ENCODE results near the gene KLK15. TPM values are rescaled to one million over a fixed set of nuclear protein-coding genes. Genes with fewer than 3 reads are reported as not detected.
"Not testable (repeated sequence)": the region's sequence is repeated elsewhere in the genome, so short reads cannot be mapped to it uniquely, and the experiment has no call there.

Gene KLK15
- total RNA-seq, 1 donor from 2014 or later: not detected

DNA sequence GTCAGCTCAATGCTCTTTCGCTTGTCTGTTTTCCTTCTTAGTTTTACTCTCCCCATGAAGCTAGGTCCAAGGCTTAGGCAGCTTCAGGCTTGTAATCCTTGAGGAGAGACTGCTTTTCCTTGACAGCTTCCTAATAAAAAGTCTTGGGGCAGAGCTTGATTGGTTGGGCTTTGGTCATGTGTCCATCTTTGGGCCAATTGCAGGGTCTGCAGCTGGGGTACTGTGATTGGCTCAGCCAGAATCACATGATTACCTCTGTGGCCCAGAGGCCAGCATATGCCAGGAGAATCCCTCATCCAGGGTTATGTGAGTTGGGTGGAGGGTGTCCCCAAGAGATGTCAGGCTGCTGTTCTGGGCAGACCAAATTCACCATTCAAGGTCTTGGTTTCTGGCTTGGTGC, 17.9 kb downstream of the KLK15 start:
- no peak overlapping the region for H3K4me3 Mint-ChIP-seq (ENCODE audit: low read depth)
- H3K9me3 Mint-ChIP-seq (ENCODE audit: low read depth): peaks cover 2% of the 10 kb centered on the region
- TF ChIP-seq, protein P1, sequence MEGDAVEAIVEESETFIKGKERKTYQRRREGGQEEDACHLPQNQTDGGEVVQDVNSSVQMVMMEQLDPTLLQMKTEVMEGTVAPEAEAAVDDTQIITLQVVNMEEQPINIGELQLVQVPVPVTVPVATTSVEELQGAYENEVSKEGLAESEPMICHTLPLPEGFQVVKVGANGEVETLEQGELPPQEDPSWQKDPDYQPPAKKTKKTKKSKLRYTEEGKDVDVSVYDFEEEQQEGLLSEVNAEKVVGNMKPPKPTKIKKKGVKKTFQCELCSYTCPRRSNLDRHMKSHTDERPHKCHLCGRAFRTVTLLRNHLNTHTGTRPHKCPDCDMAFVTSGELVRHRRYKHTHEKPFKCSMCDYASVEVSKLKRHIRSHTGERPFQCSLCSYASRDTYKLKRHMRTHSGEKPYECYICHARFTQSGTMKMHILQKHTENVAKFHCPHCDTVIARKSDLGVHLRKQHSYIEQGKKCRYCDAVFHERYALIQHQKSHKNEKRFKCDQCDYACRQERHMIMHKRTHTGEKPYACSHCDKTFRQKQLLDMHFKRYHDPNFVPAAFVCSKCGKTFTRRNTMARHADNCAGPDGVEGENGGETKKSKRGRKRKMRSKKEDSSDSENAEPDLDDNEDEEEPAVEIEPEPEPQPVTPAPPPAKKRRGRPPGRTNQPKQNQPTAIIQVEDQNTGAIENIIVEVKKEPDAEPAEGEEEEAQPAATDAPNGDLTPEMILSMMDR (IDR thresholded peaks at IDR 0.05; ENCODE audit: unreplicated experiment): no peak
- peaks cover 3% of the 10 kb centered on the region for H3K4me1 Mint-ChIP-seq (ENCODE audit: low read depth)
- H3K27me3 Mint-ChIP-seq: peaks cover 87% of the 10 kb centered on the region
- no peak for DNase-seq (ENCODE audit: low spot score, unreplicated experiment)
- no peak overlapping the region for H3K27ac Mint-ChIP-seq
- no peaks in the 10 kb centered on the region for H3K36me3 Mint-ChIP-seq (ENCODE audit: insufficient read depth)

DNA sequence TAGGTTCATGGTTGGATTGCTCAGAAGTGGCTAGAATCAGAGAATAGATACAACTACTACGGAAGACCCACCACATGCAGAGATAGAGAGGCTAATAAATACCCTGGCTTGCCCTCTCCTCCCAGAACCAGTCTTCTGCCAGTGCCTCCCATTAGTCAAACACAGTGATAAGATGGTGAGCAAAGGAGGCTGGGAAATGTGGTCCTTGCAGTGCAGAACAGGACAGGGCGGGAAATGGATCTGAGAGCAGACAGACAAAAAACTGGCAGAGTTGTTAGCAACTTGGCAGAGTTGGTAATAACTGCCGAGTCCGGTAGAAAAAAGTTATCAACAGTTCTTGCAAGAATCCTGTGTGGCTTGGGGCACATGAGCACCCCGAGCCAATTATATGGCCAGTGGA, 18.5 kb downstream of the KLK15 start:
- TF ChIP-seq, protein P1 (IDR thresholded peaks at IDR 0.05; ENCODE audit: unreplicated experiment): no peak
- DNase-seq (ENCODE audit: low spot score, unreplicated experiment): no peak
- H3K9me3 Mint-ChIP-seq (ENCODE audit: low read depth): peaks cover 4% of the 10 kb centered on the region
- H3K4me3 Mint-ChIP-seq (ENCODE audit: low read depth): no peak overlapping the region
- H3K4me1 Mint-ChIP-seq (ENCODE audit: low read depth): no peaks in the 10 kb centered on the region
- H3K27ac Mint-ChIP-seq: no peak overlapping the region
- H3K27me3 Mint-ChIP-seq: peaks cover 85% of the 10 kb centered on the region
- H3K36me3 Mint-ChIP-seq (ENCODE audit: insufficient read depth): no peaks in the 10 kb centered on the region

- no peaks in the 10 kb centered on the region for H3K36me3 Mint-ChIP-seq (ENCODE audit: insufficient read depth)
- H3K9me3 Mint-ChIP-seq (ENCODE audit: low read depth): peaks cover 4% of the 10 kb centered on the region
- TF ChIP-seq, protein P1 (IDR thresholded peaks at IDR 0.05; ENCODE audit: unreplicated experiment): no peak
- peaks cover 78% of the 10 kb centered on the region for H3K27me3 Mint-ChIP-seq
- no peak overlapping the region for H3K27ac Mint-ChIP-seq
- H3K4me1 Mint-ChIP-seq (ENCODE audit: low read depth): no peaks in the 10 kb centered on the region
- H3K4me3 Mint-ChIP-seq (ENCODE audit: low read depth): no peak overlapping the region
- DNase-seq (ENCODE audit: low spot score, unreplicated experiment): no peak
Measured at GRCh38 chr19:50812474-50812873, 20.9 kb downstream of the KLK15 start.

DNA sequence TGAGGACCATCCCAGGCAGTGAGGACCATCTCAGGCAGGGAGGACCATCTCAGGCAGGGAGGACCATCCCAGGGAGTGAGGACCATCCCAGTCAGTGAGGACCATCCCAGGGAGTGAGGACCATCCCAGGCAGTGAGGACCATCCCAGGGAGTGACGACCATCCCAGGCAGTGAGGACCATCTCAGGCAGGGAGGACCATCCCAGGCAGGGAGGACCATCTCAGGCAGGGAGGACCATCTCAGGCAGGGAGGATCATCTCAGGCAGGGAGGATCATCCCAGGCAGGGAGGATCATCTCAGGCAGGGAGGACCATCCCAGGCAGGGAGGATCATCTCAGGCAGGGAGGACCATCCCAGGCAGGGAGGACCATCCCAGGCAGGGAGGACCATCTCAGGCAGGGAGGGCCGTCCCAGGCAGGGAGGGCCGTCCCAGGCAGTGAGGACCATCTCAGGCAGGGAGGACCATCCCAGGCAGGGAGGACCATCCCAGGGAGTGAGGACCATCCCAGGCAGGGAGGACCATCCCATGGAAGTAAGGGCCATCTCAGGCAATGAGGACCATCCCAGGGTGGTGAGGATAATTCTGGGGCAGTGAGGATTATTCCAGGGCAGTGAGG, 21.6 kb downstream of the KLK15 start:
- H3K27me3 Mint-ChIP-seq: peaks cover 73% of the 10 kb centered on the region
- H3K4me3 Mint-ChIP-seq (ENCODE audit: low read depth); H3K4me1 Mint-ChIP-seq (ENCODE audit: low read depth); H3K27ac Mint-ChIP-seq; H3K36me3 Mint-ChIP-seq (ENCODE audit: insufficient read depth); H3K9me3 Mint-ChIP-seq (ENCODE audit: low read depth); DNase-seq (ENCODE audit: low spot score, unreplicated experiment): not testable (repeated sequence)

DNA sequence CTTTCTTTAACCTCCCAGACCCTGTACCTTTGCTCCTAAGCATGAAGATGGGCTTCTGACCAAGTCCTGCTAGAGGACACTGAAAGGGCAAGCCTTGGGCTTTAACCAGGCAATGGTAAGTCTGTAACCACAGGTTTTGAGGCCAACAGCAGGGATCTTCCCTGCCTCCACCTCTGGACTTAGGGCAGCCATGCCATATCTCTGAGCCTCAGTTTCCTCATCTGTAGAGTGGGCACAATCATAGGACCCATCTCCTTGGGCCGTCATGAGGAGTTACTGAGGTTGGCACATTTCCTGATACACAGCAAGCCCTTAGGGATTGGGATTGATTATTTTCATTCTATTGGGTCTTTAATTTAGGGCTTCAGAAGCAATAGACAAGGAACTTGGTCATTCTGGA, 24.5 kb downstream of the KLK15 start:
- peaks cover 4% of the 10 kb centered on the region for H3K9me3 Mint-ChIP-seq (ENCODE audit: low read depth)
- no peak overlapping the region for H3K27ac Mint-ChIP-seq
- DNase-seq (ENCODE audit: low spot score, unreplicated experiment): no peak
- H3K27me3 Mint-ChIP-seq: peaks cover 47% of the 10 kb centered on the region
- TF ChIP-seq, protein P1 (IDR thresholded peaks at IDR 0.05; ENCODE audit: unreplicated experiment): no peak
- peaks cover 3% of the 10 kb centered on the region for H3K4me1 Mint-ChIP-seq (ENCODE audit: low read depth)
- no peak overlapping the region for H3K4me3 Mint-ChIP-seq (ENCODE audit: low read depth)
- no peaks in the 10 kb centered on the region for H3K36me3 Mint-ChIP-seq (ENCODE audit: insufficient read depth)
